Endothelial cell of umbilical vein (primary cell): ENCODE data around the gene UBFD1. TPM values are rescaled to one million over a fixed set of nuclear protein-coding genes. Genes with fewer than 3 reads are reported as not detected.
A peak's percentile ranks its signal among the peaks of the same experiment; 100 is the strongest.
"Not testable (repeated sequence)": the region's sequence is repeated elsewhere in the genome, so short reads cannot be mapped to it uniquely, and the experiment has no call there.

Source experiments
- BruUV-seq: library from RNA; stranded (reverse); fragments of 400-500 nt; replicated peaks from 2 replicates; lab custom pipeline; 2021; lab: Mats Ljungman, UMichigan
- CTCF ChIA-PET: fragments of 300-600, 350-600 bp; sonication (Branson Sonifier 250); formaldehyde crosslinking; loops from one replicate; lab custom pipeline; 2021; ENCODE audit warnings: antibody characterized with exemption, inconsistent platforms; lab: Charles Lee
- POLR2A ChIA-PET: fragments of 300-600, 350-600 bp; sonication (Branson Sonifier 250); formaldehyde crosslinking; loops from one replicate; lab custom pipeline; 2021; ENCODE audit warnings: antibody characterized with exemption, inconsistent platforms; lab: Charles Lee
- DNase-seq: peaks from one replicate; pipeline ENCODE4 v3.0.0-alpha.2; 2011; ENCODE audit warnings: low read depth, low spot score
- FAIRE-seq: peaks from 2 replicates; lab custom pipeline; 2011; peaks lifted over from hg19 to GRCh38; lab: Jason Lieb, UNC
- H2AFZ ChIP-seq: 2 replicates; pipeline ENCODE4 v1.6.0; 2012; ENCODE audit warnings: low read depth, low read length, control low read depth, inconsistent platforms
- H3K27ac ChIP-seq: 2 replicates; pipeline ENCODE4 v1.5.1; 2011; ENCODE audit warnings: low read depth, mild to moderate bottlenecking, control low read depth, low read length, moderate library complexity; ENCODE audit not compliant: insufficient read depth
- H3K27me3 ChIP-seq, 2 experiments: 2 replicates each; pipeline versions ENCODE4 v1.6.0 to v1.6.1; 2011; ENCODE audit warnings: low read length in 2 of 2, mixed read lengths in 1 of 2; ENCODE audit not compliant: control insufficient read depth in 2 of 2, insufficient read depth in 2 of 2
- H3K36me3 ChIP-seq, 2 experiments: 2 replicates in 1 of 2; 3 replicates in 1 of 2; pipeline ENCODE4 v1.5.1; 2011; ENCODE audit warnings: low read length in 2 of 2, mild to moderate bottlenecking in 1 of 2, moderate library complexity in 1 of 2; ENCODE audit not compliant: control insufficient read depth in 2 of 2, insufficient read depth in 2 of 2; ENCODE audit errors: extremely low read depth in 1 of 2
- H3K4me1 ChIP-seq: 3 replicates; pipeline ENCODE4 v1.5.1; 2011; ENCODE audit warnings: mild to moderate bottlenecking, low read length; ENCODE audit not compliant: control insufficient read depth, insufficient read depth; ENCODE audit errors: extremely low read depth
- H3K4me2 ChIP-seq: 2 replicates; pipeline ENCODE4 v1.6.1; 2011; ENCODE audit warnings: low read length, control low read depth, mixed read lengths; ENCODE audit not compliant: insufficient read depth
- H3K4me3 ChIP-seq, 3 experiments: fragments of 200-600 bp in 1 of 3; sonication (generic), shearing (Covaris generic) in 1 of 3; replicated peaks in 1 of 3; 2 replicates each; pipeline ENCODE4 v1.5.1; 2011 to 2016; ENCODE audit warnings: control low read depth in 3 of 3, low read length in 3 of 3, mild to moderate bottlenecking in 2 of 3, inconsistent platforms in 1 of 3, low read depth in 1 of 3, moderate library complexity in 1 of 3; ENCODE audit not compliant: insufficient read depth in 1 of 3
- H3K79me2 ChIP-seq: 2 replicates; pipeline ENCODE4 v1.6.0; 2012; ENCODE audit warnings: low read length, inconsistent platforms; ENCODE audit not compliant: control insufficient read depth, insufficient read depth
- H3K9ac ChIP-seq: replicated peaks from 2 replicates; pipeline ENCODE3; 2011; ENCODE audit warnings: low read length, control low read depth; ENCODE audit not compliant: insufficient read depth; ENCODE audit errors: extremely low read depth
- H3K9me1 ChIP-seq: replicated peaks from 3 replicates; pipeline ENCODE4 v1.6.0; 2011; ENCODE audit warnings: mild to moderate bottlenecking, low read length; ENCODE audit not compliant: control insufficient read depth, insufficient read depth; ENCODE audit errors: extremely low read depth
- H3K9me3 ChIP-seq: replicated peaks from 2 replicates; pipeline ENCODE4 v1.5.1; 2012; ENCODE audit warnings: low read length, inconsistent platforms; ENCODE audit not compliant: control insufficient read depth, insufficient read depth
- H4K20me1 ChIP-seq: replicated peaks from 2 replicates; pipeline ENCODE3; 2011; ENCODE audit warnings: mild to moderate bottlenecking, low read length; ENCODE audit not compliant: control insufficient read depth, insufficient read depth; ENCODE audit errors: extremely low read depth
- CTCF ChIP-seq, 2 donors: IDR thresholded peaks; 1 replicate in 1 of 2; 2 replicates in 1 of 2; pipeline ENCODE4 v1.5.1; 2011; ENCODE audit warnings: low read length in 2 of 2, mild to moderate bottlenecking in 2 of 2, moderate library complexity in 2 of 2, control low read depth in 1 of 2, inconsistent platforms in 1 of 2, low read depth in 1 of 2; ENCODE audit not compliant: insufficient read depth in 1 of 2; ENCODE audit errors: extremely low read depth in 1 of 2
- FOS ChIP-seq: IDR thresholded peaks from 2 replicates; pipeline ENCODE4 v1.6.1; 2011; ENCODE audit warnings: mild to moderate bottlenecking, low read length, moderate library complexity, borderline replicate concordance; ENCODE audit not compliant: insufficient read depth
- GATA2 ChIP-seq: IDR thresholded peaks from 2 replicates; pipeline ENCODE4 v1.7.0; 2011; ENCODE audit warnings: low read depth, mild to moderate bottlenecking, moderate library complexity, mixed read lengths, low read length; ENCODE audit not compliant: insufficient read length, insufficient read depth
- JUN ChIP-seq: IDR thresholded peaks from 2 replicates; pipeline ENCODE4 v1.6.1; 2011; ENCODE audit warnings: borderline replicate concordance, low read depth; ENCODE audit not compliant: insufficient read length, insufficient read depth
- POLR2A ChIP-seq: IDR thresholded peaks from 2 replicates; pipeline ENCODE4 v1.6.1; 2012; ENCODE audit warnings: low read depth, mild to moderate bottlenecking, control low read depth, low read length
- POLR2AphosphoS5 ChIP-seq: IDR thresholded peaks from 2 replicates; pipeline ENCODE4 v1.6.1; 2012; ENCODE audit warnings: low read depth, mild to moderate bottlenecking, control low read depth, low read length, moderate library complexity; ENCODE audit not compliant: insufficient read depth
- dilution Hi-C: fragments of 300-500 bp; cut with MboI; formaldehyde crosslinking; loops from one replicate; pipeline ENCODE4 v1.15.0; 2019; ENCODE audit warnings: low sequenced_read_pairs; ENCODE audit not compliant: extremely low pct_ligation_motif_present
- intact Hi-C: fragments of 100-400 bp; cut with micrococcal nuclease; formaldehyde crosslinking; loops from one replicate; pipeline ENCODE4 v1.10.0; 2022
- polyA plus RNA-seq, 4 experiments: library from polyadenylated mRNA; depleted of rRNA in 3 of 4; stranded (reverse) in 3 of 4; unstranded in 1 of 4; fragments of >200 nt; gene quantifications; 2 replicates each; pipeline versions ENCODE4 v1.2.1 to v1.2.3, GENCODE V29; 2011 to 2012; ENCODE audit warnings: missing spikeins in 1 of 4
- total RNA-seq: library from RNA; stranded (reverse); gene quantifications from 2 replicates; pipeline ENCODE4 v1.2.3, GENCODE V29; 2021
- TF ChIP-seq, protein P1 (sequence below): IDR thresholded peaks from 2 replicates; pipeline ENCODE4 v1.6.1; 2011; ENCODE audit not compliant: insufficient read depth, insufficient read length

UBFD1 gene
- total and polyA plus RNA-seq, 2 donors (not counting 3 experiments of a cell fraction or from before 2014, with no cell fraction given) = 50.0 to 69.9 TPM

- CTCF ChIA-PET = interaction anchor here (1.0 to 1.8 kb wide), 3 partner anchors 8 to 75 kb away, joined by 3 to 5 read pairs (median 3); no protein-coding TSS in a partner anchor
- Histone ChIP-seq H3K4me2 (peak within 1 kb of the TSS; percentile 89), H3K79me2 (peaks cover 41% of the 10 kb centered on the region), H3K9me3 (no peaks in the 10 kb centered on the region), H3K27ac (peak within 1 kb of the TSS; percentile 27), H3K4me1 (peaks cover under 1% of the 10 kb centered on the region), H3K27me3 (no peaks in the 10 kb centered on the region), H4K20me1 (no peaks in the 10 kb centered on the region), H3K9ac (peak within 1 kb of the TSS; percentile 62), H2AFZ (peak within 1 kb of the TSS; percentile 88), H3K4me3 (peak within 1 kb of the TSS; percentile 10 to 69 (median 60)), H3K9me1 (no peaks in the 10 kb centered on the region), H3K36me3 (no peaks in the 10 kb centered on the region)
- POLR2A ChIA-PET = interaction anchor here (1.4 kb wide), 1 partner anchor 19 kb away, joined by 3 read pairs; no protein-coding TSS in a partner anchor
- no peak for TF ChIP-seq GATA2
- TF ChIP-seq POLR2A = peak; percentile 88
- TF ChIP-seq POLR2AphosphoS5 = peak; percentile 83
- no peak for TF ChIP-seq JUN
- TF ChIP-seq, protein P1, sequence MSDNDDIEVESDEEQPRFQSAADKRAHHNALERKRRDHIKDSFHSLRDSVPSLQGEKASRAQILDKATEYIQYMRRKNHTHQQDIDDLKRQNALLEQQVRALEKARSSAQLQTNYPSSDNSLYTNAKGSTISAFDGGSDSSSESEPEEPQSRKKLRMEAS = peak; percentile 90
- no peak for TF ChIP-seq CTCF (IDR thresholded peaks at IDR 0.05; ENCODE audit: extremely low read depth in 1 of 2, insufficient read depth in 1 of 2, low read depth in 1 of 2, low read length in 2 of 2)
- TF ChIP-seq FOS = no peak
- DNase-seq (peak; percentile 91), FAIRE-seq (peak; percentile 80)
- BruUV-seq = no TSS peak
- dilution Hi-C loops (no loop called here), intact Hi-C loops (loop anchor here (1.0 kb wide), 3 partner anchors 18 to 131 kb away; partner anchors contain the start of genes DCTN5, EARS2, PALB2 and UBFD1)
Measured at GRCh38 chr16:23510164-23510914, 47.2 kb upstream of the UBFD1 start, which contains the start of gene GGA2. Gene GGA2, minus strand, starts transcription at chr16:23510494. Its CDS starts 83 bp downstream, at chr16:23510411.

DNA sequence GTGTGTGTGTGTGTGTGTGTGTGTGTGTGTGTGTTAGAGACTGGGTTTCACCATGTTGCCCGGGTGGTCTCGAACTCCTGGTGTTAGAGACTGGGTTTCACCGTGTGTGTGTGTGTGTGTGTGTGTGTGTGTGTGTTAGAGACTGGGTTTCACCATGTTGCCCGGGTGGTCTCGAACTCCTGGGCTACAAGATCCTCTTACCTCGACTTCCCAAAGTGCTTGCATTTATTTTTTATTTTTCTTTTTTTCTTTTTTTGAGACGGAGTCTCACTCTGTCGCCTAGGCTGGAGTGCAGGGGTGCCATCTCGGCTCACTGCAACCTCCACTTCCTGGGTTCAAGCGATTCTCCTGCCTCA, 46.6 kb upstream of the UBFD1 start:
- Histone ChIP-seq H3K4me3 (peak overlapping the region in 2 of 3 experiments; percentile 47 to 60), H3K4me2 (peak overlapping the region; percentile 64), H2AFZ (peak overlapping the region; percentile 88), H3K79me2 (peaks cover 38% of the 10 kb centered on the region)
- H4K20me1 ChIP-seq, H3K36me3 ChIP-seq, CTCF ChIA-PET, H3K9ac ChIP-seq, BruUV-seq, H3K27me3 ChIP-seq, H3K27ac ChIP-seq, H3K9me3 ChIP-seq, H3K4me1 ChIP-seq, FAIRE-seq, H3K9me1 ChIP-seq, dilution Hi-C loops, DNase-seq: not testable (repeated sequence)
- POLR2A ChIA-PET = interaction anchor here (1.4 kb wide), 1 partner anchor 19 kb away, joined by 3 read pairs; no protein-coding TSS in a partner anchor
- intact Hi-C loops = loop anchor here (1.0 kb wide), 3 partner anchors 19 to 130 kb away; partner anchors contain the start of genes DCTN5, EARS2, PALB2 and UBFD1
